Skeletal muscle tissue (tissue), 4 donors: ENCODE results near the gene CTSL. TPM values are rescaled to one million over a fixed set of nuclear protein-coding genes. Genes with fewer than 3 reads are reported as not detected.

Experiments
- H3K27ac ChIP-seq: one replicate; pipeline ENCODE4 v1.7.0; 2013; ENCODE audit warnings: mild to moderate bottlenecking, low read depth, low read length, inconsistent platforms
- H3K27me3 ChIP-seq, 3 donors: one replicate each; pipeline ENCODE4 v1.7.0; 2013; ENCODE audit warnings: low read length in 3 of 3; ENCODE audit not compliant: control insufficient read depth in 3 of 3, insufficient read depth in 3 of 3
- H3K36me3 ChIP-seq, 3 donors: one replicate each; pipeline ENCODE4 v1.7.0; 2013; ENCODE audit warnings: low read length in 3 of 3; ENCODE audit not compliant: control insufficient read depth in 3 of 3, insufficient read depth in 3 of 3
- H3K4me1 ChIP-seq, 3 donors: one replicate each; pipeline ENCODE4 v1.7.0; 2013; ENCODE audit warnings: low read length in 3 of 3, mild to moderate bottlenecking in 3 of 3; ENCODE audit not compliant: control insufficient read depth in 3 of 3, insufficient read depth in 3 of 3
- H3K4me3 ChIP-seq, 3 donors: one replicate each; pipeline ENCODE4 v1.7.0; 2013; ENCODE audit warnings: low read length in 3 of 3
- H3K9ac ChIP-seq, 3 donors: one replicate each; pipeline ENCODE4 v1.7.0; 2013; ENCODE audit warnings: low read length in 3 of 3, mild to moderate bottlenecking in 3 of 3, moderate library complexity in 2 of 3, low read depth in 1 of 3
- H3K9me3 ChIP-seq, 3 donors: one replicate each; pipeline ENCODE4 v1.7.0; 2013; ENCODE audit warnings: low read length in 3 of 3; ENCODE audit not compliant: control insufficient read depth in 3 of 3
- total RNA-seq: library from RNA; depleted of rRNA; stranded (reverse); fragments of >200 nt; gene quantifications from one replicate; pipeline ENCODE4 v1.2.3, GENCODE V29; 2014
- donor health status: Osteomylitis.

The CTSL gene
- total RNA-seq, 1 donor from 2014 or later = 45.9 TPM

- Histone ChIP-seq H3K4me1 (no peaks in the 10 kb centered on the region), H3K4me3 (no peak overlapping the region), H3K27me3 (peaks cover 4 to 15% (median 7%) of the 10 kb centered on the region in 3 donors), H3K36me3 (no peaks in the 10 kb centered on the region), H3K9ac (no peak overlapping the region), H3K9me3 (no peaks in the 10 kb centered on the region), H3K27ac (no peak overlapping the region)
These were observed 40.8 kb downstream of the CTSL start for GRCh38 chr9:87766697-87767096.

GRCh38 chr9:87770616-87771315 is 44.8 kb downstream of the CTSL start:
- Histone ChIP-seq H3K27me3 (peaks cover 4 to 13% (median 9%) of the 10 kb centered on the region in 3 donors), H3K36me3 (no peaks in the 10 kb centered on the region), H3K4me1 (no peaks in the 10 kb centered on the region), H3K4me3 (no peak overlapping the region), H3K9ac (no peak overlapping the region), H3K9me3 (no peaks in the 10 kb centered on the region), H3K27ac (no peak overlapping the region)

- H3K4me3 ChIP-seq = no peak overlapping the region
- H3K9ac ChIP-seq = no peak overlapping the region
These were observed 45.5 kb downstream of the CTSL start for GRCh38 chr9:87771316-87772006.

GRCh38 chr9:87776481-87777379 is 50.8 kb downstream of the CTSL start:
- Histone ChIP-seq H3K9ac (no peak overlapping the region), H3K27me3 (peaks cover 0 to 2% (median 1%) of the 10 kb centered on the region in 3 donors), H3K27ac (no peak overlapping the region), H3K4me3 (no peak overlapping the region), H3K4me1 (no peaks in the 10 kb centered on the region), H3K9me3 (no peaks in the 10 kb centered on the region), H3K36me3 (no peaks in the 10 kb centered on the region)

More at GRCh38 chr9:87771316-87772006, 45.5 kb downstream of the CTSL start:
- Histone ChIP-seq H3K9me3 (no peaks in the 10 kb centered on the region), H3K36me3 (no peaks in the 10 kb centered on the region), H3K27me3 (peaks cover 4 to 13% (median 9%) of the 10 kb centered on the region in 3 donors), H3K4me1 (no peaks in the 10 kb centered on the region), H3K27ac (no peak overlapping the region)

- no peaks in the 10 kb centered on the region for H3K4me1 ChIP-seq
- H3K9me3 ChIP-seq = no peaks in the 10 kb centered on the region
- no peak overlapping the region for H3K9ac ChIP-seq
- no peak overlapping the region for H3K27ac ChIP-seq
- no peaks in the 10 kb centered on the region for H3K27me3 ChIP-seq
- H3K4me3 ChIP-seq = no peak overlapping the region
- no peaks in the 10 kb centered on the region for H3K36me3 ChIP-seq
These were observed 53.1 kb downstream of the CTSL start for GRCh38 chr9:87778996-87779395.

Other genes with a start within 250 kb of the CTSL start
- 18.8 TPM for gene DAPK1, start 228.3 kb upstream of the CTSL start, total RNA-seq
- not detected for gene SPATA31E1, start 156.8 kb downstream of the CTSL start, total RNA-seq
- not detected for gene SPATA31C1, start 191.8 kb downstream of the CTSL start, total RNA-seq
- 2.1 TPM for gene CDK20, start 248.4 kb downstream of the CTSL start, total RNA-seq